ENCODE data around the gene FGF6.

FGF6 gene

DNA sequence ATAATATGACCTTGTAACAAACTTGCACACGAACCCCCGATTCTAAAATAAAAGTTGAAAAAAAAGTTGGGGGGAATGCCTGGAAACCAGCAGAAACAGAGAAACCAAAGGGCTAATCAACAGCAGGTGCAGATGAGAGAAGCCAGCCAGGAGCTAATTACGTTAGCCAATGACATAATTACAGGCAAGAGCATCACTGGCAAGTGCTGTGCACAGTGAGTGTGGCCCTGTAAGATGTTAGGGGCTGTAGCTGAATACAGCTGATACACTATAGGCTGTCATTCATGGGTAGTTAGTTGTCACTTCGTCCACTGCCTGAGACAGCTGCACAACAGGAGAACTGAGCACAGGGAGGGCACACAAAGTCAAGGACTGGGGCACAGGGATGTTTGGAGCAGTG lies 58.8 kb downstream of the FGF6 start:
- no peaks in the 10 kb centered on the region for H3F3A ChIP-seq (ENCODE audit: low read depth)
- H3K27me3 ChIP-seq (ENCODE audit: insufficient read depth, low read length, poor library complexity, severe bottlenecking): no peaks in the 10 kb centered on the region
- no peaks in the 10 kb centered on the region for H3K4me1 ChIP-seq (ENCODE audit: insufficient read depth, low read length, poor library complexity, severe bottlenecking)
- H3K79me2 ChIP-seq (ENCODE audit: insufficient read depth, low read length): no peaks in the 10 kb centered on the region
- TF ChIP-seq, protein P1, sequence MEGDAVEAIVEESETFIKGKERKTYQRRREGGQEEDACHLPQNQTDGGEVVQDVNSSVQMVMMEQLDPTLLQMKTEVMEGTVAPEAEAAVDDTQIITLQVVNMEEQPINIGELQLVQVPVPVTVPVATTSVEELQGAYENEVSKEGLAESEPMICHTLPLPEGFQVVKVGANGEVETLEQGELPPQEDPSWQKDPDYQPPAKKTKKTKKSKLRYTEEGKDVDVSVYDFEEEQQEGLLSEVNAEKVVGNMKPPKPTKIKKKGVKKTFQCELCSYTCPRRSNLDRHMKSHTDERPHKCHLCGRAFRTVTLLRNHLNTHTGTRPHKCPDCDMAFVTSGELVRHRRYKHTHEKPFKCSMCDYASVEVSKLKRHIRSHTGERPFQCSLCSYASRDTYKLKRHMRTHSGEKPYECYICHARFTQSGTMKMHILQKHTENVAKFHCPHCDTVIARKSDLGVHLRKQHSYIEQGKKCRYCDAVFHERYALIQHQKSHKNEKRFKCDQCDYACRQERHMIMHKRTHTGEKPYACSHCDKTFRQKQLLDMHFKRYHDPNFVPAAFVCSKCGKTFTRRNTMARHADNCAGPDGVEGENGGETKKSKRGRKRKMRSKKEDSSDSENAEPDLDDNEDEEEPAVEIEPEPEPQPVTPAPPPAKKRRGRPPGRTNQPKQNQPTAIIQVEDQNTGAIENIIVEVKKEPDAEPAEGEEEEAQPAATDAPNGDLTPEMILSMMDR (conservative IDR thresholded peaks at IDR 0.05; ENCODE audit: low read length): no peak
- TF ChIP-seq EZH2phosphoT487 (IDR thresholded peaks at IDR 0.05; ENCODE audit: borderline replicate concordance): no peak
- H2AFZ ChIP-seq (ENCODE audit: low read length): no peak overlapping the region
- no peaks in the 10 kb centered on the region for H4K20me1 ChIP-seq (ENCODE audit: insufficient read depth, low read length, poor library complexity, severe bottlenecking)
- H3K4me2 ChIP-seq (ENCODE audit: low read depth, low read length, poor library complexity, severe bottlenecking): no peak overlapping the region
- H3K9me3 ChIP-seq (ENCODE audit: insufficient read depth, low read depth, low read length): no peaks in the 10 kb centered on the region
- H3K4me3 ChIP-seq (ENCODE audit: low read length, poor library complexity, severe bottlenecking): no peak overlapping the region
- no peaks in the 10 kb centered on the region for H3K9me2 ChIP-seq (replicated peaks; ENCODE audit: low read depth, low read length)
- no peak overlapping the region for H3K9ac ChIP-seq (ENCODE audit: low read depth, low read length, poor library complexity, severe bottlenecking)
- no peaks in the 10 kb centered on the region for H3K36me3 ChIP-seq (ENCODE audit: insufficient read depth, low read length)
